Posterior vena cava (tissue), 2 donors: ENCODE results near the gene MBD3L4. TPM values are rescaled to one million over a fixed set of nuclear protein-coding genes. Genes with fewer than 3 reads are reported as not detected.

Experiments
- DNase-seq: peaks from one replicate; pipeline ENCODE4 v3.0.0-alpha.2; 2020; ENCODE audit warnings: low spot score
- intact Hi-C, 2 donors: fragments of 100-400 bp; cut with DNase I; formaldehyde crosslinking; loops; one replicate each; pipeline versions ENCODE4 v1.14.1 to v1.14.2; 2022 to 2023
- total RNA-seq, 2 donors: library from RNA; stranded (reverse); fragmentation: NEBNext Ultra II Directional; extraction: Animal tissue kit (Norgen Biotek cat#: 25700); gene quantifications; one replicate each; pipeline ENCODE4 v1.2.1, GENCODE V29; 2021
- donor health status: DM: yes; HTN: yes; CAD: no.
- donor health status: DM: yes; HTN: yes; CAD: no.

The MBD3L4 gene
- total RNA-seq, 2 donors from 2014 or later = not detected

DNA sequence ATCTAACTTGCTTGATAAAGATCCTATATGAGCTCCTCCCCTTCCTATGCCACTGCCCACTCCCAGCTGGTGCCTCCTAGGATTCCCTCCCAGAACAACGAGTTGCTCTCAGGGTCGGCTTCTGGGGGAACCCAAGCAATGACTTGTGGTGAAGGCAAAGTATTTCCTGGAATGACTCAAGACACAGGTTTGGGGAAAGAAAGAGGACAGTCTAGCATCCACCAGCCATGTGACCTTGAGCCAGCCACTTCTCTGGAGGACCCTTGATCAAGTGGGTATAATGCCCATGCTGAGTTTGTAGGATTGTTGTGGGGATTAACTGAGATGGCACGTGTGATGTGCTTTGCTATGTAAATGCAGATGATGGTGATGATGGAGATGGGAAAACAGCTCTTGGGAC is 51.7 kb downstream of the MBD3L4 start:
- intact Hi-C loops = no loop called here
- DNase-seq = no peak

DNA sequence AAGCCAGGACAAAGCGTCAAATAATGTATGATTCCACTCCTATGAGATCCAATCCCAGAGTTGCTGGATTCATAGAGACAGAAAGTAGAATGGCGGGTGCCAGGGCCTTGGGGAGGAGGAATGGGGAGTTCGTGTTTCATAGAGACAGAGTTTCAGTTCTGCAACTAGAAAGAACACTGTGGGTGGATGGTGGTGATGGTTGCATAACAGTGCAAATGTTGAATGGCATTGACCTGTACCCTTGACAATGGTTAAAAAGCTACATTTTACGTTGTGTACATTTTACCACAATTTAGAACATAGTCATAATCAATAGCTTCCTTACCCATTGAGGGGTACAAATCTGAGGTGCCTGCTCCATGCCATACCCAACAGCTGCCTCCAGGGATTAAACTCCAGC is 52.1 kb downstream of the MBD3L4 start:
- DNase-seq = no peak
- intact Hi-C loops = no loop called here

Other genes with a start within 250 kb of the MBD3L4 start
- under 1 TPM; 0.48 to 0.93 TPM for gene ADGRE1, start 152.6 kb downstream of the MBD3L4 start, total RNA-seq
- not detected for gene MBD3L2B, start 18.7 kb downstream of the MBD3L4 start, total RNA-seq
- not detected for gene MBD3L5, start 9.6 kb downstream of the MBD3L4 start, total RNA-seq
- gene MBD3L2, start 9.1 kb upstream of the MBD3L4 start, total RNA-seq = not detected
- gene MBD3L3, start 18.5 kb upstream of the MBD3L4 start, total RNA-seq = not detected
- 1 to 10 TPM; 8.2 TPM for gene ZNF557, start 29.5 kb upstream of the MBD3L4 start, total RNA-seq